Thymus (tissue), 11 donors: ENCODE measurements around the gene NSD2. TPM values are rescaled to one million over a fixed set of nuclear protein-coding genes. Genes with fewer than 3 reads are reported as not detected.

Experiments
- DNase-seq, 9 donors: peaks; one replicate each; pipeline ENCODE4 v3.0.0-alpha.2; 2013; ENCODE audit warnings: low spot score in 9 of 9, low read depth in 6 of 9, missing footprints in 1 of 9
- H3K27ac ChIP-seq, 2 donors: one replicate each; pipeline ENCODE4 v1.5.1; 2013; ENCODE audit warnings: control low read depth in 1 of 2, low read depth in 1 of 2, low read length in 1 of 2, mild to moderate bottlenecking in 1 of 2, moderate library complexity in 1 of 2
- H3K27me3 ChIP-seq, 2 donors: one replicate each; pipeline ENCODE4 v1.5.1; 2013; ENCODE audit warnings: low read length in 1 of 2; ENCODE audit not compliant: control insufficient read depth in 2 of 2, insufficient read depth in 1 of 2
- H3K36me3 ChIP-seq, 2 donors: one replicate each; pipeline ENCODE4 v1.5.1; 2013; ENCODE audit warnings: low read length in 1 of 2, mild to moderate bottlenecking in 1 of 2, moderate library complexity in 1 of 2; ENCODE audit not compliant: control insufficient read depth in 2 of 2, insufficient read depth in 2 of 2
- H3K4me1 ChIP-seq, 2 donors: one replicate each; pipeline ENCODE4 v1.5.1; 2013; ENCODE audit warnings: low read length in 2 of 2; ENCODE audit not compliant: control insufficient read depth in 2 of 2, insufficient read depth in 2 of 2
- H3K4me3 ChIP-seq, 2 donors: one replicate each; pipeline ENCODE4 v1.5.1; 2013; ENCODE audit warnings: low read length in 2 of 2, control low read depth in 1 of 2, mild to moderate bottlenecking in 1 of 2
- H3K9me3 ChIP-seq, 2 donors: one replicate each; pipeline ENCODE4 v1.5.1; 2013; ENCODE audit warnings: low read length in 1 of 2, mild to moderate bottlenecking in 1 of 2; ENCODE audit not compliant: control insufficient read depth in 2 of 2, insufficient read depth in 1 of 2
- WGBS: extraction: QIAGEN DNeasy Blood & Tissue Kit; methylation state at CpG from one replicate; pipeline ENCODE4 v1.1.7; 2013; 5-methylcytosine and 5-hydroxymethylcytosine counted together
- polyA plus RNA-seq: library from polyadenylated mRNA; stranded (reverse); fragments of 200-250 nt; gene quantifications from one replicate; pipeline ENCODE4 v1.2.3, GENCODE V29; 2013
- total RNA-seq: library from RNA; stranded (reverse); fragments of 120-200 nt; gene quantifications from one replicate; pipeline ENCODE4 v1.2.4, GENCODE V29; 2013
- donor health status: healthy.

Gene NSD2
- total and polyA plus RNA-seq, 2 donors, result 18.6 to 65.3 TPM

GRCh38 chr4:1971456-1972200, 100.4 kb downstream of the NSD2 start:
- H3K36me3 ChIP-seq, result peaks cover 90% of the 10 kb centered on the region in 2 donors

GRCh38 chr4:1972414-1972813, 101.2 kb downstream of the NSD2 start:
- H3K4me1 ChIP-seq, result no peaks in the 10 kb centered on the region
- H3K36me3 ChIP-seq, result peaks cover 94 to 97% of the 10 kb centered on the region in 2 donors
- H3K27me3 ChIP-seq, result no peaks in the 10 kb centered on the region
- H3K4me3 ChIP-seq, result no peak overlapping the region
- DNase-seq, result no peak
- no peak overlapping the region for H3K27ac ChIP-seq
- no peaks in the 10 kb centered on the region for H3K9me3 ChIP-seq
- 97% methylated on average over 10 of the region's 10 CpGs for WGBS

More at GRCh38 chr4:1971456-1972200, 100.4 kb downstream of the NSD2 start:
- H3K9me3 ChIP-seq, result no peaks in the 10 kb centered on the region
- DNase-seq, result no peak
- WGBS, result 98% methylated on average over 16 of the region's 16 CpGs
- H3K27me3 ChIP-seq, result no peaks in the 10 kb centered on the region
- no peak overlapping the region for H3K4me3 ChIP-seq
- H3K27ac ChIP-seq, result no peak overlapping the region
- H3K4me1 ChIP-seq, result no peaks in the 10 kb centered on the region

GRCh38 chr4:1973218-1973617, 102.0 kb downstream of the NSD2 start:
- H3K36me3 ChIP-seq, result peaks cover 94 to 97% of the 10 kb centered on the region in 2 donors
- 98% methylated on average over 12 of the region's 12 CpGs for WGBS

GRCh38 chr4:1973661-1974060, 102.5 kb downstream of the NSD2 start:
- no peak for DNase-seq
- Histone ChIP-seq H3K27ac (no peak overlapping the region), H3K4me3 (no peak overlapping the region), H3K9me3 (no peaks in the 10 kb centered on the region), H3K36me3 (peaks cover 94 to 97% of the 10 kb centered on the region in 2 donors), H3K27me3 (no peaks in the 10 kb centered on the region), H3K4me1 (no peaks in the 10 kb centered on the region)
- 99% methylated on average over 18 of the region's 18 CpGs for WGBS

More at GRCh38 chr4:1973218-1973617, 102.0 kb downstream of the NSD2 start:
- Histone ChIP-seq H3K27me3 (no peaks in the 10 kb centered on the region), H3K9me3 (no peaks in the 10 kb centered on the region), H3K27ac (no peak overlapping the region), H3K4me1 (no peaks in the 10 kb centered on the region), H3K4me3 (no peak overlapping the region)
- no peak for DNase-seq

GRCh38 chr4:1974840-1975239, 103.6 kb downstream of the NSD2 start:
- Histone ChIP-seq H3K27ac (no peak overlapping the region), H3K36me3 (peaks cover 96 to 97% of the 10 kb centered on the region in 2 donors), H3K9me3 (no peaks in the 10 kb centered on the region), H3K4me1 (no peaks in the 10 kb centered on the region), H3K27me3 (no peaks in the 10 kb centered on the region), H3K4me3 (no peak overlapping the region)
- DNase-seq, result no peak
- WGBS, result 98% methylated on average over 8 of the region's 8 CpGs

- no peak for DNase-seq
- peaks cover 95 to 96% of the 10 kb centered on the region in 2 donors for H3K36me3 ChIP-seq
- H3K4me1 ChIP-seq, result no peaks in the 10 kb centered on the region
- WGBS, result 95% methylated on average over 14 of the region's 14 CpGs
- no peaks in the 10 kb centered on the region for H3K27me3 ChIP-seq
- no peak overlapping the region for H3K27ac ChIP-seq
- H3K4me3 ChIP-seq, result no peak overlapping the region
- no peaks in the 10 kb centered on the region for H3K9me3 ChIP-seq
Observed at GRCh38 chr4:1975391-1975801, 104.2 kb downstream of the NSD2 start.

GRCh38 chr4:1975880-1976279, 104.7 kb downstream of the NSD2 start:
- Histone ChIP-seq H3K27ac (no peak overlapping the region), H3K36me3 (peaks cover 94 to 95% of the 10 kb centered on the region in 2 donors), H3K27me3 (no peaks in the 10 kb centered on the region), H3K4me3 (no peak overlapping the region), H3K9me3 (no peaks in the 10 kb centered on the region), H3K4me1 (no peaks in the 10 kb centered on the region)
- DNase-seq, result no peak
- WGBS, result 97% methylated on average over 11 of the region's 11 CpGs

- no peak overlapping the region for H3K27ac ChIP-seq
- 97% methylated on average over 35 of the region's 35 CpGs for WGBS
- H3K4me3 ChIP-seq, result no peak overlapping the region
- H3K9me3 ChIP-seq, result no peaks in the 10 kb centered on the region
- no peaks in the 10 kb centered on the region for H3K4me1 ChIP-seq
- peaks cover 94 to 96% of the 10 kb centered on the region in 2 donors for H3K36me3 ChIP-seq
- DNase-seq, result no peak
- no peaks in the 10 kb centered on the region for H3K27me3 ChIP-seq
Observed at GRCh38 chr4:1976416-1977352, 105.5 kb downstream of the NSD2 start.

GRCh38 chr4:1978226-1978625, 107.0 kb downstream of the NSD2 start:
- Histone ChIP-seq H3K4me3 (no peak overlapping the region), H3K36me3 (peaks cover 94 to 96% of the 10 kb centered on the region in 2 donors), H3K27ac (no peak overlapping the region), H3K4me1 (no peaks in the 10 kb centered on the region), H3K9me3 (no peaks in the 10 kb centered on the region), H3K27me3 (no peaks in the 10 kb centered on the region)
- no peak for DNase-seq
- 98% methylated on average over 13 of the region's 13 CpGs for WGBS
